ENCODE results near the gene PRKCH.

The PRKCH gene

DNA sequence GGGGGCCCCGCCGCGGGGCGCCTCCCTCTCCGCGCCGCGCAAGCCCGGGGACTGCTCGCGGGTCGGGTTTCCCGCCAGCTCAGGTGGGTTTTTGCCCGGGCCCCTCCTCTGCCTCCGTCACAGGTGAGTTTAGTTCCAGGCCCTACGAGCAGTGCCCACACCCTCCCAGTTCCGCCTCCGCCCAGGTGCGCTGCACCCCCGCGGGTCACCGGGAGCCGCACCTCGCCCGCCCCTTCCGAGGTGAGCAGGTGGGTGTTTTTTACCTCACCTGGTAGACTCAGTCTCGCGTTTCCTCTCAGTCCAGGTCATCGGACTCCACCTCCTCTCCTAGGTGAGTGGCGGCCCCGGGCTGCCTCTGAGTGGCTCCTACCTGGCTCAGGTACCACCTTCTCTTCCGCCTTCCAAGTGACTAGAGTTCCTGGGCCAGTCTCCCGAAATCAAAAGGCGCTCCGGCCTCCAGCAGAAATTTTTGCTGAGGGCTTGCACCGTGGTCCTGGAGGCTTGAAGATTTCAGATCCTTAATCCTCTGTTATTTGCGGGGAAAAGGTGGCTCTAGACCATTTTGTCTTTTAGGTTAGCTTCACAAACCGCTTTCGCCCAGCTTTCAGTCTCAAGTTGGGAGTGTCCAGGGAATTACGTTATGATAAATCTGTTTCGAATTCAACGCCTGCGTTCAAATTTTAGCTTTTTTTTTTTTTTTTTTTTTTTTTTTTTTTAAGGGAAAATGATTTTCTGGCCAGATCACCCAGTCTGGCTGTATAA, 40.0 kb upstream of the PRKCH start, which contains the start of gene TMEM30B:
Gene TMEM30B (minus strand): TSS at position 153 of the 762 bp plus-strand sequence. CDS start 191 bp downstream, outside the sequence.
- no peak for DNase-seq (ENCODE audit: low spot score)
- TF ChIP-seq, protein P1, sequence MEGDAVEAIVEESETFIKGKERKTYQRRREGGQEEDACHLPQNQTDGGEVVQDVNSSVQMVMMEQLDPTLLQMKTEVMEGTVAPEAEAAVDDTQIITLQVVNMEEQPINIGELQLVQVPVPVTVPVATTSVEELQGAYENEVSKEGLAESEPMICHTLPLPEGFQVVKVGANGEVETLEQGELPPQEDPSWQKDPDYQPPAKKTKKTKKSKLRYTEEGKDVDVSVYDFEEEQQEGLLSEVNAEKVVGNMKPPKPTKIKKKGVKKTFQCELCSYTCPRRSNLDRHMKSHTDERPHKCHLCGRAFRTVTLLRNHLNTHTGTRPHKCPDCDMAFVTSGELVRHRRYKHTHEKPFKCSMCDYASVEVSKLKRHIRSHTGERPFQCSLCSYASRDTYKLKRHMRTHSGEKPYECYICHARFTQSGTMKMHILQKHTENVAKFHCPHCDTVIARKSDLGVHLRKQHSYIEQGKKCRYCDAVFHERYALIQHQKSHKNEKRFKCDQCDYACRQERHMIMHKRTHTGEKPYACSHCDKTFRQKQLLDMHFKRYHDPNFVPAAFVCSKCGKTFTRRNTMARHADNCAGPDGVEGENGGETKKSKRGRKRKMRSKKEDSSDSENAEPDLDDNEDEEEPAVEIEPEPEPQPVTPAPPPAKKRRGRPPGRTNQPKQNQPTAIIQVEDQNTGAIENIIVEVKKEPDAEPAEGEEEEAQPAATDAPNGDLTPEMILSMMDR (IDR thresholded peaks at IDR 0.05; ENCODE audit: extremely low read depth, insufficient read depth, missing control alignments), result no peak
- in situ Hi-C loops (cut with MboI; ENCODE audit: low pct_unique_long_range_greater_than_20kb, low sequenced_read_pairs, unreplicated experiment), result loop anchor here (25.0 kb wide), 1 partner anchor 556 kb away; no protein-coding TSS in a partner anchor

DNA sequence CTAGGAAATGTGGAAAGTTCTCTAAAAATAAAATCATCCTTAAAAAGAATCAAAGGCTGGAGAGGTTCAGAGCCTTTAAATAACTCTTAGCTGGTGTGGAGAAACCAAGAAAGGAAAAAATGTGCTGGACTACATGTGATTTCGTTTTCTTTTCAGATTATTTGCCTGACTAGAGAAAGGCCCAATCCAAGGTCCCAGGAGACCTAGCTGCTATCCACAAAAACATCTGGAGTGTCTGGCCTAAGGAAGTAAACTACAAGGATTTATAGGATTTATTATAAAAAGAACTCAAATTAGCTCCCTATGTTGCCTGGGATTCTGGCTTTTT, 39.5 kb upstream of the PRKCH start:
- no peak for DNase-seq (ENCODE audit: low spot score)
- in situ Hi-C loops (cut with MboI; ENCODE audit: low pct_unique_long_range_greater_than_20kb, low sequenced_read_pairs, unreplicated experiment), result loop anchor here (25.0 kb wide), 1 partner anchor 555 kb away; no protein-coding TSS in a partner anchor
- TF ChIP-seq, protein P1 (IDR thresholded peaks at IDR 0.05; ENCODE audit: extremely low read depth, insufficient read depth, missing control alignments), result no peak

DNA sequence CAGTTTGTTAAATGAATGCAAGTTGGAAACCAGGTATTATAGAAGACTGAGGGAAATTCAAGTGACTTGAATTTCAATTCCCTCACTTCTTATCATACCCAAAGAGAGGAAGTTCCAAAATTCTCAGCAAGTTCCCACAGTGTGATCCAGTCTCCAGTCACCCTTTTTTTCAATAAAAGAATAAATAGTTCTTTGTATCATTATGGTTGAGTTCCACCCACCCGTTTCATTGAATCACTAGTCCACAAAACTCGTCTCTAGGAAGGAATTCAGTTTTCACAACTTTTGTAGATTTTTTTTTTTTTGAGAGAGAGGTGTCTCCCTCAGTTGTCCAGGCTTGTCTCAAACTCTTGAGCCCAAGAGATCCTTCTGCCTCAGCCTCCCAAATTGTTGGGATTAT, 38.6 kb upstream of the PRKCH start:
- no peak for DNase-seq (ENCODE audit: low spot score)
- TF ChIP-seq, protein P1 (IDR thresholded peaks at IDR 0.05; ENCODE audit: extremely low read depth, insufficient read depth, missing control alignments), result no peak
- in situ Hi-C loops (cut with MboI; ENCODE audit: low pct_unique_long_range_greater_than_20kb, low sequenced_read_pairs, unreplicated experiment), result loop anchor here (25.0 kb wide), 1 partner anchor 555 kb away; no protein-coding TSS in a partner anchor

- TF ChIP-seq, protein P1 (IDR thresholded peaks at IDR 0.05; ENCODE audit: extremely low read depth, insufficient read depth, missing control alignments), result no peak
- DNase-seq (ENCODE audit: low spot score), result no peak
- in situ Hi-C loops (cut with MboI; ENCODE audit: low pct_unique_long_range_greater_than_20kb, low sequenced_read_pairs, unreplicated experiment), result loop anchor here (25.0 kb wide), 1 partner anchor 553 kb away; no protein-coding TSS in a partner anchor
Observed at GRCh38 chr14:61284001-61284400, 37.4 kb upstream of the PRKCH start.

GRCh38 chr14:61285364-61285763, 36.0 kb upstream of the PRKCH start:
- TF ChIP-seq, protein P1 (IDR thresholded peaks at IDR 0.05; ENCODE audit: extremely low read depth, insufficient read depth, missing control alignments), result no peak
- in situ Hi-C loops (cut with MboI; ENCODE audit: low pct_unique_long_range_greater_than_20kb, low sequenced_read_pairs, unreplicated experiment), result loop anchor here (25.0 kb wide), 1 partner anchor 552 kb away; no protein-coding TSS in a partner anchor
- no peak for DNase-seq (ENCODE audit: low spot score)

- in situ Hi-C loops (cut with MboI; ENCODE audit: low pct_unique_long_range_greater_than_20kb, low sequenced_read_pairs, unreplicated experiment), result loop anchor here (25.0 kb wide), 1 partner anchor 550 kb away; no protein-coding TSS in a partner anchor
- TF ChIP-seq, protein P1 (IDR thresholded peaks at IDR 0.05; ENCODE audit: extremely low read depth, insufficient read depth, missing control alignments), result no peak
Observed at GRCh38 chr14:61287196-61287595, 34.2 kb upstream of the PRKCH start.

More at GRCh38 chr14:61287196-61287595, 34.2 kb upstream of the PRKCH start:
- DNase-seq (ENCODE audit: low spot score), result no peak

Measured in GM13977 (cell line).